ENCODE measurements around the gene CLIC3.

CLIC3 gene

GRCh38 chr9:136963341-136963740, 33.0 kb downstream of the CLIC3 start:
- DNase-seq, result no peak

GRCh38 chr9:136962701-136963248, 33.6 kb downstream of the CLIC3 start:
- DNase-seq, result no peak

- DNase-seq, result no peak
Measured at GRCh38 chr9:136962163-136962562, 34.2 kb downstream of the CLIC3 start.

- DNase-seq, result no peak
Measured at GRCh38 chr9:136961279-136962065, 34.9 kb downstream of the CLIC3 start.

GRCh38 chr9:136960938-136961275, 35.5 kb downstream of the CLIC3 start:
- no peak for DNase-seq

- no peak for DNase-seq
Measured at GRCh38 chr9:136960212-136960937, 36.0 kb downstream of the CLIC3 start.

GRCh38 chr9:136958898-136959850, 37.2 kb downstream of the CLIC3 start:
- no peak for DNase-seq

GRCh38 chr9:136958473-136958872, 37.9 kb downstream of the CLIC3 start:
- no peak for DNase-seq

GRCh38 chr9:136957901-136958300, 38.5 kb downstream of the CLIC3 start:
- DNase-seq, result no peak

GRCh38 chr9:136957461-136957860, 38.9 kb downstream of the CLIC3 start:
- no peak for DNase-seq

GRCh38 chr9:136956604-136957003, 39.8 kb downstream of the CLIC3 start:
- no peak for DNase-seq

- DNase-seq, result no peak
Measured at GRCh38 chr9:136955943-136956335, 40.4 kb downstream of the CLIC3 start.

GRCh38 chr9:136955202-136955942, 41.0 kb downstream of the CLIC3 start:
- DNase-seq, result no peak

- no peak for DNase-seq
Measured at GRCh38 chr9:136954270-136955083, 41.9 kb downstream of the CLIC3 start.

GRCh38 chr9:136953771-136954269, 42.5 kb downstream of the CLIC3 start:
- no peak for DNase-seq

GRCh38 chr9:136952876-136953770, 43.2 kb downstream of the CLIC3 start:
- DNase-seq, result no peak

- no peak for DNase-seq
Measured at GRCh38 chr9:136952321-136952850, 44.0 kb downstream of the CLIC3 start.

GRCh38 chr9:136951541-136952320, 44.6 kb downstream of the CLIC3 start, which contains the start of gene LCN12:
Gene LCN12, plus strand, starts transcription at chr9:136952273. Its CDS starts 55 bp downstream, at chr9:136952328.
- no peak for DNase-seq
